GM12878 (cell line): Measurements from ENCODE around the gene RAB3A. TPM values are rescaled to one million over a fixed set of nuclear protein-coding genes. Genes with fewer than 3 reads are reported as not detected.
A peak's percentile ranks its signal among the peaks of the same experiment; 100 is the strongest.

Experiments
- ATAC-seq: fragments of 200-7000 bp; cut with Tn5 transposase; 3 replicates; pipeline ENCODE4 v1.9.1; 2020; ENCODE audit warnings: mild to moderate bottlenecking, moderate library complexity
- BruUV-seq: library from RNA; stranded (reverse); fragments of 400-500 nt; replicated peaks from 2 replicates; lab custom pipeline; 2021; lab: Mats Ljungman, UMichigan
- CTCF ChIA-PET: fragments of 300-600 bp; sonication (Branson Sonifier 250); formaldehyde crosslinking; extraction: SDS; loops from one replicate; lab custom pipeline; 2021; ENCODE audit warnings: inconsistent platforms; lab: Yijun Ruan, JAX
- POLR2A ChIA-PET: fragments of 350-600 bp; formaldehyde crosslinking; extraction: SDS; loops from one replicate; lab custom pipeline; 2021; ENCODE audit warnings: inconsistent platforms; lab: Charles Lee
- RAD21 ChIA-PET: fragments of 300-600 bp; sonication (Branson Sonifier 250); formaldehyde crosslinking; loops from one replicate; lab custom pipeline; 2023; ENCODE audit warnings: antibody characterized with exemption; ENCODE audit not compliant: unreplicated experiment; lab: Charles Lee
- SMC1A ChIA-PET: fragments of 300-600 bp; sonication (Branson Sonifier 250); formaldehyde crosslinking; loops from one replicate; lab custom pipeline; 2023; ENCODE audit not compliant: unreplicated experiment, uncharacterized antibody; lab: Charles Lee
- DNase-seq: peaks from one replicate; pipeline ENCODE4 v3.0.0-alpha.2; 2011; ENCODE audit warnings: low read depth, low spot score
- FAIRE-seq: peaks from 3 replicates; lab custom pipeline; 2011; peaks lifted over from hg19 to GRCh38; lab: Jason Lieb, UNC
- H2AFZ ChIP-seq: 2 replicates; pipeline ENCODE4 v1.6.0; 2011; ENCODE audit warnings: low read depth, low read length, control low read depth; ENCODE audit not compliant: control insufficient read depth
- H3K27ac ChIP-seq: 2 replicates; pipeline ENCODE4 v1.5.1; 2011; ENCODE audit warnings: control low read depth; ENCODE audit not compliant: control insufficient read depth, insufficient read depth
- H3K27me3 ChIP-seq, 2 experiments: replicated peaks in 1 of 2; 2 replicates each; pipeline versions ENCODE4 v1.6.0 to v1.6.1; 2011; ENCODE audit warnings: low read length in 1 of 2; ENCODE audit not compliant: control insufficient read depth in 2 of 2, insufficient read depth in 2 of 2
- H3K36me3 ChIP-seq, 2 experiments: 2 replicates each; pipeline ENCODE4 v1.5.1; 2011; ENCODE audit warnings: low read length in 1 of 2; ENCODE audit not compliant: control insufficient read depth in 2 of 2, insufficient read depth in 2 of 2
- H3K4me1 ChIP-seq: 2 replicates; pipeline ENCODE4 v1.6.1; 2011; ENCODE audit warnings: mild to moderate bottlenecking, low read length, moderate library complexity, mixed read lengths; ENCODE audit not compliant: control insufficient read depth, insufficient read depth
- H3K4me2 ChIP-seq: 2 replicates; pipeline ENCODE4 v1.6.0; 2011; ENCODE audit warnings: control low read depth; ENCODE audit not compliant: control insufficient read depth, insufficient read depth
- H3K4me3 ChIP-seq: fragments of 200-600 bp; sonication (generic); 2 replicates; pipeline ENCODE4 v1.5.1; 2016
- H3K79me2 ChIP-seq: 2 replicates; pipeline ENCODE4 v1.6.0; 2011; ENCODE audit warnings: low read length; ENCODE audit not compliant: control insufficient read depth, insufficient read depth
- H3K9ac ChIP-seq: 2 replicates; pipeline ENCODE4 v1.8.0; 2011; ENCODE audit warnings: low read length, control low read depth, mixed read lengths; ENCODE audit not compliant: control insufficient read depth, insufficient read depth
- H3K9me3 ChIP-seq: replicated peaks from 3 replicates; pipeline ENCODE4 v1.5.1; 2011; ENCODE audit warnings: mild to moderate bottlenecking, low read length; ENCODE audit not compliant: control insufficient read depth, insufficient read depth
- H4K20me1 ChIP-seq: 2 replicates; pipeline ENCODE4 v1.6.0; 2011; ENCODE audit not compliant: control insufficient read depth, insufficient read depth
- NRF1 ChIP-seq: conservative IDR thresholded peaks from 2 replicates; pipeline ENCODE4 v1.6.1; 2011; ENCODE audit warnings: mild to moderate bottlenecking, low read depth, low read length, improper control_type of control experiment
- POLR2AphosphoS2 ChIP-seq: IDR thresholded peaks from 2 replicates; pipeline ENCODE4 v1.6.1; 2011; ENCODE audit warnings: low read depth, mild to moderate bottlenecking, low read length, improper control_type of control experiment, moderate library complexity
- SMARCA5 ChIP-seq: fragments of 450-650 bp; IDR thresholded peaks from 2 replicates; pipeline ENCODE4 v1.6.1; 2017; ENCODE audit warnings: mild to moderate bottlenecking
- WGBS: methylation state at CpG from one replicate; pipeline ENCODE4 v1.1.6; 2016; ENCODE audit warnings: low lambda C conversion rate; ENCODE audit not compliant: insufficient replicate concordance, insufficient coverage; ENCODE audit errors: missing lambda C conversion rate; 5-methylcytosine and 5-hydroxymethylcytosine counted together
- in situ Hi-C: fragments of 300-500 bp; cut with MboI; formaldehyde crosslinking; loops from 9 replicates; pipeline ENCODE4 v1.14.3; 2018; ENCODE audit warnings: mixed read lengths
- intact Hi-C: fragments of 100-400 bp; cut with micrococcal nuclease; formaldehyde crosslinking; loops from one replicate; pipeline ENCODE4 v1.14.2; 2022; ENCODE audit not compliant: unreplicated experiment
- polyA plus RNA-seq, 11 experiments: library from polyadenylated mRNA; depleted of rRNA in 4 of 11; unstranded in 6 of 11; stranded (reverse) in 5 of 11; fragments of >200 nt; fragmentation: Nextera tagmentation in 4 of 11; fragmentation: Illumina TruSeq in 1 of 11; extraction: Ambion mirVana in 4 of 11; extraction: Trizol in 1 of 11; gene quantifications; 1 replicate in 1 of 11; 2 replicates in 10 of 11; pipeline versions ENCODE4 v1.2.1 to v1.2.3, GENCODE V29; 2011 to 2016; ENCODE audit warnings: inconsistent platforms in 2 of 11, missing spikeins in 2 of 11, low read depth in 1 of 11
- total RNA-seq, 4 experiments: library from RNA; depleted of rRNA in 3 of 4; stranded (reverse); fragments of >200 nt in 3 of 4; fragmentation: Illumina TruSeq in 1 of 4; extraction: Trizol in 1 of 4; gene quantifications; 2 replicates each; pipeline versions ENCODE4 v1.2.1 to v1.2.3, GENCODE V29; 2013 to 2021

Gene RAB3A
- total and polyA plus RNA-seq, 10 of the 15 experiments (the other 5 are each of a cell fraction or from before 2014, with no cell fraction given): 0.07 to 3.5 (median 1.2) TPM; not detected in 1

GRCh38 chr19:18179957-18180356 lies 23.9 kb downstream of the RAB3A start:
- no peak overlapping the region for H2AFZ ChIP-seq
- H3K4me2 ChIP-seq: 0 out of 2 replicates have a peak overlapping the region, but pooled peaks have one; percentile 25
- peak; percentile 35 for FAIRE-seq
- 14% methylated on average over 5 of the region's 5 CpGs for WGBS
- H3K4me3 ChIP-seq: no peak overlapping the region
- no peak for DNase-seq
- BruUV-seq: no TSS peak
- RAD21 ChIA-PET: interaction anchor here (0.6 to 5.1 kb wide), 4 partner anchors 9 to 15 kb away, joined by 3 to 24 read pairs (median 18); partner anchors contain the start of gene MPV17L2
- intact Hi-C loops: no loop called here
- H3K36me3 ChIP-seq: peaks cover 17 to 19% of the 10 kb centered on the region in 2 experiments; a peak in 3 of 4 replicates
- ATAC-seq: peak; percentile 6; the same call in 2 of the 3 replicates
- no peaks in the 10 kb centered on the region for H3K27me3 ChIP-seq
- no peaks in the 10 kb centered on the region; the same call in 2 of the 3 replicates for H3K9me3 ChIP-seq
- peaks cover 14% of the 10 kb centered on the region for H3K79me2 ChIP-seq
- H3K27ac ChIP-seq: no peak overlapping the region
- peaks cover 14% of the 10 kb centered on the region for H3K4me1 ChIP-seq
- 0 out of 2 replicates have a peak, but pooled peaks have one; percentile 27 for TF ChIP-seq POLR2AphosphoS2
- no peak for TF ChIP-seq SMARCA5
- TF ChIP-seq, all 136 proteins: peak for 1
- Histone ChIP-seq H3K9ac (no peak overlapping the region), H4K20me1 (no peaks in the 10 kb centered on the region)
- CTCF ChIA-PET: interaction anchor here (1.2 to 3.2 kb wide), 4 partner anchors 10 to 19 kb away, joined by 3 to 22 read pairs (median 4); partner anchors contain the start of gene MPV17L2
- in situ Hi-C loops: no loop called here
- SMC1A ChIA-PET: interaction anchor here (1.0 to 4.6 kb wide), 5 partner anchors 8 to 149 kb away, joined by 3 to 19 read pairs (median 3); no protein-coding TSS in a partner anchor
- POLR2A ChIA-PET: interaction anchor here (0.6 to 3.6 kb wide), 5 partner anchors 10 to 306 kb away, joined by 3 to 14 read pairs (median 3); partner anchors contain the start of gene MPV17L2

GRCh38 chr19:18176367-18177310 lies 27.2 kb downstream of the RAB3A start:
- Histone ChIP-seq H3K79me2 (peaks cover 30% of the 10 kb centered on the region), H3K27ac (no peak overlapping the region), H3K27me3 (no peaks in the 10 kb centered on the region), H2AFZ (no peak overlapping the region), H3K4me1 (peaks cover 34% of the 10 kb centered on the region), H3K4me2 (peak overlapping the region; percentile 36), H3K9ac (peak overlapping the region; percentile 43), H3K36me3 (peaks cover 17 to 19% of the 10 kb centered on the region in 2 experiments; a peak in 3 of 4 replicates), H3K4me3 (peak overlapping the region; percentile 55; the same call in 1 of the 2 replicates), H4K20me1 (no peaks in the 10 kb centered on the region), H3K9me3 (no peaks in the 10 kb centered on the region; the same call in 2 of the 3 replicates)
- SMC1A ChIA-PET: interaction anchor here (1.0 to 3.4 kb wide), 6 partner anchors 9 to 28 kb away, joined by 3 to 13 read pairs (median 3); partner anchors contain the start of gene RAB3A
- DNase-seq (no peak), FAIRE-seq (no peak), ATAC-seq (no peak)
- RAD21 ChIA-PET: interaction anchor here (0.7 to 4.5 kb wide), 3 partner anchors 12 to 28 kb away, joined by 3 to 15 read pairs (median 13); partner anchors contain the start of genes MPV17L2 and RAB3A
- WGBS: 66% methylated on average over 19 of the region's 19 CpGs
- TF ChIP-seq POLR2AphosphoS2: peak; percentile 50; the same call in 1 of the 2 replicates
- TF ChIP-seq NRF1: no peak
- BruUV-seq: TSS peak; percentile 30
- intact Hi-C loops (no loop called here), in situ Hi-C loops (no loop called here)
- POLR2A ChIA-PET: interaction anchor here (1.0 to 4.2 kb wide), 6 partner anchors 10 to 241 kb away, joined by 3 to 31 read pairs (median 5); partner anchors contain the start of genes IL12RB1 and JUND
- CTCF ChIA-PET: no interaction called here
